BLaER1 treated with 17β-estradiol and CSF1 and Interleukin-3, amounts not matched to agents 10 nM and 100 nM (cell line): ENCODE measurements around the gene PAGE4.

ENCODE experiments used
- H3K27ac ChIP-seq, 11 experiments: shearing (Covaris generic); formaldehyde crosslinking; 2 replicates each; pipeline ENCODE4 v1.8.1; 2022
- H3K27me3 ChIP-seq, 11 experiments: shearing (Covaris generic); formaldehyde crosslinking; 2 replicates each; pipeline ENCODE4 v1.8.1; 2022
- H3K36me3 ChIP-seq, 11 experiments: shearing (Covaris generic); formaldehyde crosslinking; 2 replicates each; pipeline ENCODE4 v1.8.1; 2022
- H3K4me1 ChIP-seq, 10 experiments: shearing (Covaris generic); formaldehyde crosslinking; 2 replicates each; pipeline ENCODE4 v1.8.1; 2022
- H3K4me2 ChIP-seq, 11 experiments: shearing (Covaris generic); formaldehyde crosslinking; 2 replicates each; pipeline ENCODE4 v1.8.1; 2022
- H3K4me3 ChIP-seq, 10 experiments: shearing (Covaris generic); formaldehyde crosslinking; 2 replicates each; pipeline ENCODE4 v1.8.1; 2022
- H3K9ac ChIP-seq, 11 experiments: shearing (Covaris generic); formaldehyde crosslinking; 2 replicates each; pipeline ENCODE4 v1.8.1; 2022
- H3K9me3 ChIP-seq, 11 experiments: shearing (Covaris generic); formaldehyde crosslinking; replicated peaks in 1 of 11; 2 replicates each; pipeline ENCODE4 v1.8.1; 2022
- H4K20me1 ChIP-seq, 11 experiments: shearing (Covaris generic); formaldehyde crosslinking; 2 replicates each; pipeline ENCODE4 v1.8.1; 2022
- Cebpa-rat ChIP-seq, 11 experiments: shearing (Covaris generic); IDR thresholded peaks; 2 replicates each; pipeline ENCODE4 v1.8.1; 2022

Gene PAGE4

DNA sequence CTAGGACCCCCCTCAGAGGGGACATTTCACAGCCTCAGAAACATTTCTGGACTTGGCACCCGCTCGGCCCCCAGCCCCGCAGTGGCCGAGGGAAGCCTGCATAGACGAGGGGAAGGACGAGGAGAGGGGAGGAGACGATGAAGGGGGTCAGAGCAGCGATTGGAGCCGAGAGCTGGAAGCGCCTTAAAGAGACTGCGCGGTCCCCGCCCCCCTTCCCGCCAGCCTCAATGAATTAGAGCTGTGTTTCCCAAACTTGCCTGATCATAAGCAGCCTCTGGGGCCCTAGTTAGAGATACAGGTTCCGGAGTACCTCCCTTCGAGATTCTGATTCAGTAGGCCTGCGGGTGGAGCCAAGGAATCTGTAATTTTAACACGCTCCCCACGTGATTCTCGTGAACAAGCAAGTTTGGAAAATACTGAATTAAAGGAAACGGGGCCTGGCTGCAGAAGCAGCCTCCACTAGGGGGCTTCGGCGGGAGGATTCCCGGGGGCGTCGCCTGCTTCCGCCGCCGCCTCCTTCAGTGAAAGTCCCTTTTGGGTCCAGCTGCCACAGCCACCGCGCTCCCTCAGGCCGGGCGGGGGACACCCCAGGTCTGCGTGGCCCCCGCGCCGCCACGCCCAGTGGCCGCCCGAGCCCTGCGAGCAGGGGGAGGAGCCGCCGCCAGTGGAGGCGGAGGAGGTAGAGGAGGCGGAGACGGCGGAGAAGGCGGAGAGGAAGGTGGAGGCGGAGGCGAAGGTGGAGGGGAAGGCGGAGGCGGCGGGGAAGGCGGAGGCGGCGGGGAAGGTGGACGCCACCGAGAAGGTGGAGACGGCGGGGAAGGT, 49.9 kb downstream of the PAGE4 start, which contains the start of gene USP27X:
TSS of gene USP27X (plus strand) at position 651 of the 822 bp plus-strand sequence. CDS start 824 bp downstream, outside the sequence.
- peak within 1 kb of the TSS; percentile 63 to 82 (median 77) for H3K4me2 ChIP-seq
- H3K4me1 ChIP-seq, result peaks cover 24 to 39% (median 37%) of the 10 kb centered on the region in 10 experiments
- peak within 1 kb of the TSS; percentile 51 to 74 (median 64) for H3K4me3 ChIP-seq
- peak within 1 kb of the TSS; percentile 68 to 81 (median 78) for H3K9ac ChIP-seq
- H4K20me1 ChIP-seq, result peaks cover 0 to 20% (median 0%) of the 10 kb centered on the region in 11 experiments; a peak in 3 of 22 replicates
- no peak for TF ChIP-seq Cebpa-rat (IDR thresholded peaks at IDR 0.05)
- no peaks in the 10 kb centered on the region for H3K36me3 ChIP-seq
- H3K27me3 ChIP-seq, result peaks cover 35 to 77% (median 58%) of the 10 kb centered on the region in 11 experiments
- H3K27ac ChIP-seq, result peak within 1 kb of the TSS; percentile 32 to 80 (median 70); a peak in 21 of 22 replicates
- peaks cover 0 to 9% (median 0%) of the 10 kb centered on the region in 11 experiments; a peak in 1 of 22 replicates for H3K9me3 ChIP-seq

GRCh38 chrX:49879656-49880277, 50.7 kb downstream of the PAGE4 start:
- no peaks in the 10 kb centered on the region for H3K36me3 ChIP-seq
- peak overlapping the region in 10 of 11 experiments; percentile 56 to 80 (median 70); a peak in 20 of 22 replicates for H3K27ac ChIP-seq
- peaks cover 28 to 76% (median 50%) of the 10 kb centered on the region in 11 experiments for H3K27me3 ChIP-seq
- H3K9me3 ChIP-seq, result peaks cover 0 to 9% (median 0%) of the 10 kb centered on the region in 11 experiments; a peak in 1 of 22 replicates
- no peak for TF ChIP-seq Cebpa-rat (IDR thresholded peaks at IDR 0.05)
- H3K4me1 ChIP-seq, result peaks cover 24 to 39% (median 37%) of the 10 kb centered on the region in 10 experiments
- H3K9ac ChIP-seq, result peak overlapping the region; percentile 68 to 81 (median 78); a peak in 21 of 22 replicates
- H3K4me2 ChIP-seq, result peak overlapping the region; percentile 63 to 82 (median 73)
- H3K4me3 ChIP-seq, result peak overlapping the region; percentile 51 to 74 (median 64)
- peaks cover 0 to 20% (median 0%) of the 10 kb centered on the region in 11 experiments; a peak in 3 of 22 replicates for H4K20me1 ChIP-seq

- peaks cover 24 to 75% (median 49%) of the 10 kb centered on the region in 11 experiments for H3K27me3 ChIP-seq
- peaks cover 0 to 9% (median 0%) of the 10 kb centered on the region in 11 experiments; a peak in 1 of 22 replicates for H3K9me3 ChIP-seq
- H3K4me3 ChIP-seq, result peak overlapping the region in 6 of 10 experiments; percentile 61 to 74 (median 66); a peak in 8 of 20 replicates
- H4K20me1 ChIP-seq, result peaks cover 0 to 20% (median 0%) of the 10 kb centered on the region in 11 experiments; a peak in 3 of 22 replicates
- H3K4me2 ChIP-seq, result peak overlapping the region; percentile 63 to 82 (median 73)
- peaks cover 24 to 39% (median 37%) of the 10 kb centered on the region in 10 experiments for H3K4me1 ChIP-seq
- TF ChIP-seq Cebpa-rat (IDR thresholded peaks at IDR 0.05), result no peak
- no peak overlapping the region for H3K27ac ChIP-seq
- H3K9ac ChIP-seq, result peak overlapping the region in 3 of 11 experiments; percentile 78 to 81 (median 78); a peak in 3 of 22 replicates
- H3K36me3 ChIP-seq, result no peaks in the 10 kb centered on the region
Observed at GRCh38 chrX:49880668-49881067, 51.6 kb downstream of the PAGE4 start.
